Measurements from ENCODE around the gene MTR. TPM values are rescaled to one million over a fixed set of nuclear protein-coding genes. Genes with fewer than 3 reads are reported as not detected.

The MTR gene
- total RNA-seq, 1 experiment from 2014 or later, result 26.3 TPM

DNA sequence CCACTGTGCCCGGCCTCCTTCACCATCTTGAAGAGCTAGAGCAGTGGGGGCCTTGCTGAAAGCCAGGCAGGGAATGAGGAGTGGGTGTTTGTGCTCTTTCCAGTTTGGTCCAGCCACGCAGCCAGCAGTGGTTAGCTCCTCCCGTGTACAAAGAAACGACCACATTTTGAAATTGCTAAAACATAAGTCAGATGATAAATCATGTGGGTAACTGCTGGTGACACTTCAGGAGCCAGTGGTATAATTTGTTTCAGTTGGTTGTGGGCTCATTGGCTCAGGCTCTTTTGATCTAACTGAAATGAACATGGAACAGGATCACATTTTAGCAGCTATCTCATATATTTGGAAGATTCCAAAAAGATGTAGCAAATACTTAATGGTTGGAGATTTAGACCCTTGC, 87.6 kb downstream of the MTR start:
- Mint-ChIP-seq H3K27me3 (ENCODE audit: insufficient read depth, unreplicated experiment) (no peaks in the 10 kb centered on the region), H3K4me1 (ENCODE audit: low read depth, unreplicated experiment) (no peaks in the 10 kb centered on the region), H3K9me3 (ENCODE audit: unreplicated experiment) (no peaks in the 10 kb centered on the region), H3K36me3 (ENCODE audit: insufficient read depth, unreplicated experiment) (peaks cover 11% of the 10 kb centered on the region), H3K27ac (ENCODE audit: unreplicated experiment) (no peak overlapping the region), H3K4me3 (ENCODE audit: unreplicated experiment) (no peak overlapping the region)
- H3K4me1 ChIP-seq, result no peaks in the 10 kb centered on the region
- no TSS peak for BruUV-seq (replicated peaks)
- no peak for DNase-seq
- TF ChIP-seq, protein P1, sequence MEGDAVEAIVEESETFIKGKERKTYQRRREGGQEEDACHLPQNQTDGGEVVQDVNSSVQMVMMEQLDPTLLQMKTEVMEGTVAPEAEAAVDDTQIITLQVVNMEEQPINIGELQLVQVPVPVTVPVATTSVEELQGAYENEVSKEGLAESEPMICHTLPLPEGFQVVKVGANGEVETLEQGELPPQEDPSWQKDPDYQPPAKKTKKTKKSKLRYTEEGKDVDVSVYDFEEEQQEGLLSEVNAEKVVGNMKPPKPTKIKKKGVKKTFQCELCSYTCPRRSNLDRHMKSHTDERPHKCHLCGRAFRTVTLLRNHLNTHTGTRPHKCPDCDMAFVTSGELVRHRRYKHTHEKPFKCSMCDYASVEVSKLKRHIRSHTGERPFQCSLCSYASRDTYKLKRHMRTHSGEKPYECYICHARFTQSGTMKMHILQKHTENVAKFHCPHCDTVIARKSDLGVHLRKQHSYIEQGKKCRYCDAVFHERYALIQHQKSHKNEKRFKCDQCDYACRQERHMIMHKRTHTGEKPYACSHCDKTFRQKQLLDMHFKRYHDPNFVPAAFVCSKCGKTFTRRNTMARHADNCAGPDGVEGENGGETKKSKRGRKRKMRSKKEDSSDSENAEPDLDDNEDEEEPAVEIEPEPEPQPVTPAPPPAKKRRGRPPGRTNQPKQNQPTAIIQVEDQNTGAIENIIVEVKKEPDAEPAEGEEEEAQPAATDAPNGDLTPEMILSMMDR (IDR thresholded peaks at IDR 0.05; ENCODE audit: insufficient read depth in 1 of 2, low read depth in 1 of 2, low read length in 1 of 2, severe bottlenecking in 1 of 2, unreplicated experiment in 1 of 2), result no peak
- H3K4me3 ChIP-seq (ENCODE audit: low read depth, low read length), result no peak overlapping the region
- ChIA-PET POLR2A (no interaction called here), CTCF (no interaction called here)
- intact Hi-C loops (cut with micrococcal nuclease; ENCODE audit: unreplicated experiment), result no loop called here
- H3K36me3 ChIP-seq (ENCODE audit: control insufficient read depth, insufficient read depth, low read length), result no peaks in the 10 kb centered on the region; the same call in 1 of the 2 replicates
- no peaks in the 10 kb centered on the region for H3K27me3 ChIP-seq (replicated peaks; ENCODE audit: control insufficient read depth, insufficient read depth, low read length)
- H3K9me3 ChIP-seq, result no peaks in the 10 kb centered on the region

DNA sequence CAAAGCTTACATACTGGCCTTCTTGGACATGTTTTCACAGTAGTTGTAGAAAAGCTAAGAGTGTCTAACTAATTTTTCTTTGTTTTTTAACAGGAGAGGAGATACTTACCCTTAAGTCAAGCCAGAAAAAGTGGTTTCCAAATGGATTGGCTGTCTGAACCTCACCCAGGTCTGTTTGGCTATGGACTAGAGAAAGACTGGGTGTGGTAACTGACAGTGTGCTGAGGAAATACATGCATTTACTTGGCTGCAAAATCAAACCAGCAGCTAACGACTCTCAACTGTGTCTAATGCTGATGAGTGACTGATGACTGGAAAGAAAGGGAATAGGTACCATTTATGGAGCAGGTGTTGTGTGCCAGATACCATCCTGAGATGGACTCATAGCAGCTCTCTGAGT, 91.1 kb downstream of the MTR start:
- Histone ChIP-seq H3K4me1 (no peaks in the 10 kb centered on the region), H3K36me3 (ENCODE audit: control insufficient read depth, insufficient read depth, low read length) (no peaks in the 10 kb centered on the region; the same call in none of the 2 replicates), H3K4me3 (ENCODE audit: low read depth, low read length) (no peak overlapping the region), H3K27me3 (replicated peaks; ENCODE audit: control insufficient read depth, insufficient read depth, low read length) (no peaks in the 10 kb centered on the region), H3K9me3 (no peaks in the 10 kb centered on the region)
- CTCF ChIA-PET, result no interaction called here
- BruUV-seq (replicated peaks), result no TSS peak
- H3K9me3 Mint-ChIP-seq (ENCODE audit: unreplicated experiment), result no peaks in the 10 kb centered on the region
- no peaks in the 10 kb centered on the region for H3K27me3 Mint-ChIP-seq (ENCODE audit: insufficient read depth, unreplicated experiment)
- intact Hi-C loops (cut with micrococcal nuclease; ENCODE audit: unreplicated experiment), result no loop called here
- H3K36me3 Mint-ChIP-seq (ENCODE audit: insufficient read depth, unreplicated experiment), result peaks cover 14% of the 10 kb centered on the region
- DNase-seq, result no peak
- H3K4me1 Mint-ChIP-seq (ENCODE audit: low read depth, unreplicated experiment), result no peaks in the 10 kb centered on the region
- POLR2A ChIA-PET, result no interaction called here
- H3K27ac Mint-ChIP-seq (ENCODE audit: unreplicated experiment), result no peak overlapping the region
- TF ChIP-seq, protein P1 (IDR thresholded peaks at IDR 0.05; ENCODE audit: insufficient read depth in 1 of 2, low read depth in 1 of 2, low read length in 1 of 2, severe bottlenecking in 1 of 2, unreplicated experiment in 1 of 2), result no peak
- H3K4me3 Mint-ChIP-seq (ENCODE audit: unreplicated experiment), result no peak overlapping the region

DNA sequence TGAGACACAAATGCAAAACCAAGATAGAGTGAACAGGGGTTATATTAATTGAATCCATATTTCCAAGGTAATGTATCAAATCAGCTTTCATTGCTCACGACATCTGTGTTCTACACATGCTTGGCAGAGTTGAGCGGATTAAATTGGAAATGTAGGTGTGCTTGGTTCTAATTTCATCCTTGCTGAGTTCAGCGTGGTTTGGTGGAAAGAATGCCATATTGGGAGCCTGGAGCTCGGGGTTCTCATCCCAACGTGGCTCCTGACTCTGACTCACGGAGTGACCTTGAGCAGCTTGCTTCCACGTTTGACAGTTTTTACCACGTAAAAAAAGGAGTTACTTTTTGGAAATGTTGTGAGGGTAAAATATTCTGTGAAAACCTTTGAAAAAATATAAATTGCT, 92.0 kb downstream of the MTR start:
- ChIA-PET CTCF (no interaction called here), POLR2A (no interaction called here)
- no TSS peak for BruUV-seq (replicated peaks)
- Mint-ChIP-seq H3K4me3 (ENCODE audit: unreplicated experiment) (no peak overlapping the region), H3K27me3 (ENCODE audit: insufficient read depth, unreplicated experiment) (no peaks in the 10 kb centered on the region), H3K9me3 (ENCODE audit: unreplicated experiment) (no peaks in the 10 kb centered on the region), H3K36me3 (ENCODE audit: insufficient read depth, unreplicated experiment) (peaks cover 21% of the 10 kb centered on the region), H3K4me1 (ENCODE audit: low read depth, unreplicated experiment) (no peaks in the 10 kb centered on the region), H3K27ac (ENCODE audit: unreplicated experiment) (no peak overlapping the region)
- Histone ChIP-seq H3K9me3 (no peaks in the 10 kb centered on the region), H3K4me1 (no peaks in the 10 kb centered on the region), H3K27me3 (replicated peaks; ENCODE audit: control insufficient read depth, insufficient read depth, low read length) (no peaks in the 10 kb centered on the region), H3K36me3 (ENCODE audit: control insufficient read depth, insufficient read depth, low read length) (no peaks in the 10 kb centered on the region; the same call in none of the 2 replicates), H3K4me3 (ENCODE audit: low read depth, low read length) (no peak overlapping the region)
- TF ChIP-seq, protein P1 (IDR thresholded peaks at IDR 0.05; ENCODE audit: insufficient read depth in 1 of 2, low read depth in 1 of 2, low read length in 1 of 2, severe bottlenecking in 1 of 2, unreplicated experiment in 1 of 2), result no peak
- intact Hi-C loops (cut with micrococcal nuclease; ENCODE audit: unreplicated experiment), result no loop called here
- no peak for DNase-seq

Data from Caco-2 (cell line).